Mesendoderm (in vitro differentiated cells): Measurements from ENCODE around the gene OR52M1. TPM values are rescaled to one million over a fixed set of nuclear protein-coding genes. Genes with fewer than 3 reads are reported as not detected.

ENCODE experiments used
- DNase-seq: peaks from one replicate; pipeline ENCODE4 v3.0.0; 2013
- H2AK5ac ChIP-seq: 2 replicates; pipeline ENCODE4 v1.6.1; 2013; ENCODE audit warnings: low read length, inconsistent platforms
- H2BK120ac ChIP-seq: 2 replicates; pipeline ENCODE4 v1.6.1; 2013; ENCODE audit warnings: low read depth, mild to moderate bottlenecking, low read length, moderate library complexity, mixed read lengths
- H2BK15ac ChIP-seq: replicated peaks from 2 replicates; pipeline ENCODE4 v1.6.1; 2013; ENCODE audit warnings: low read depth, mild to moderate bottlenecking, moderate library complexity
- H2BK5ac ChIP-seq: 2 replicates; pipeline ENCODE4 v1.6.1; 2013; ENCODE audit warnings: low read length, inconsistent platforms
- H3K18ac ChIP-seq: 2 replicates; pipeline ENCODE4 v1.6.1; 2013; ENCODE audit warnings: mild to moderate bottlenecking, low read length, mixed read lengths
- H3K23ac ChIP-seq: one replicate; pipeline ENCODE4 v1.6.1; 2013; ENCODE audit warnings: low read length
- H3K27ac ChIP-seq: 2 replicates; pipeline ENCODE4 v1.5.1; 2013; ENCODE audit warnings: low read depth, mild to moderate bottlenecking, inconsistent platforms, low read length, moderate library complexity
- H3K27me3 ChIP-seq: 2 replicates; pipeline ENCODE4 v1.6.1; 2013; ENCODE audit warnings: low read length, control low read depth, mild to moderate bottlenecking, inconsistent platforms; ENCODE audit not compliant: insufficient read depth, poor library complexity
- H3K36me3 ChIP-seq: 2 replicates; pipeline ENCODE4 v1.6.1; 2013; ENCODE audit warnings: low read length, inconsistent platforms; ENCODE audit not compliant: control insufficient read depth, insufficient read depth
- H3K4ac ChIP-seq: one replicate; pipeline ENCODE4 v1.6.1; 2013; ENCODE audit warnings: low read depth, mild to moderate bottlenecking, low read length, moderate library complexity
- H3K4me1 ChIP-seq: 2 replicates; pipeline ENCODE4 v1.6.1; 2013; ENCODE audit warnings: low read depth, low read length, inconsistent platforms; ENCODE audit not compliant: control insufficient read depth
- H3K4me2 ChIP-seq: 2 replicates; pipeline ENCODE4 v1.6.1; 2013; ENCODE audit warnings: low read length
- H3K4me3 ChIP-seq: 2 replicates; pipeline ENCODE4 v1.5.1; 2013; ENCODE audit warnings: mild to moderate bottlenecking, low read length
- H3K56ac ChIP-seq: one replicate; pipeline ENCODE4 v1.6.1; 2013; ENCODE audit warnings: low read length
- H3K79me1 ChIP-seq: 2 replicates; pipeline ENCODE4 v1.6.1; 2013; ENCODE audit warnings: low read length, inconsistent platforms
- H3K79me2 ChIP-seq: 2 replicates; pipeline ENCODE4 v1.6.1; 2013; ENCODE audit warnings: mild to moderate bottlenecking, low read length; ENCODE audit not compliant: control insufficient read depth, insufficient read depth
- H3K9ac ChIP-seq: 2 replicates; pipeline ENCODE4 v1.6.1; 2013; ENCODE audit warnings: low read length, inconsistent platforms
- H4K5ac ChIP-seq: one replicate; pipeline ENCODE4 v1.6.1; 2013; ENCODE audit warnings: low read length
- H4K8ac ChIP-seq: one replicate; pipeline ENCODE4 v1.6.1; 2013; ENCODE audit warnings: low read depth, mild to moderate bottlenecking, control low read depth, low read length, moderate library complexity
- WGBS: extraction: QIAGEN DNeasy Blood & Tissue Kit; methylation state at CpG from one replicate; pipeline ENCODE4 v1.1.7; 2013; ENCODE audit warnings: low lambda C conversion rate, missing lambda C conversion rate; ENCODE audit not compliant: insufficient coverage; ENCODE audit errors: extremely low coverage; 5-methylcytosine and 5-hydroxymethylcytosine counted together
- polyA plus RNA-seq, 2 experiments: library from polyadenylated mRNA; stranded (reverse); fragments of 200-250 nt; gene quantifications; one replicate each; pipeline ENCODE4 v1.2.3, GENCODE V29; 2013

The OR52M1 gene
- polyA plus RNA-seq (2013, experiment 1 of 2) = not detected
- polyA plus RNA-seq (2013, experiment 2 of 2) = not detected

- Histone ChIP-seq H2BK15ac (no peak within 1 kb of the TSS), H3K9ac (no peak within 1 kb of the TSS), H3K79me1 (no peaks in the 10 kb centered on the region), H3K23ac (no peak within 1 kb of the TSS), H3K4me1 (no peaks in the 10 kb centered on the region), H3K56ac (no peak within 1 kb of the TSS), H3K4me3 (no peak within 1 kb of the TSS), H3K27me3 (no peaks in the 10 kb centered on the region), H4K5ac (no peak within 1 kb of the TSS), H3K27ac (no peak within 1 kb of the TSS), H3K18ac (no peak within 1 kb of the TSS), H3K79me2 (no peaks in the 10 kb centered on the region), H2AK5ac (no peak within 1 kb of the TSS), H2BK120ac (no peak within 1 kb of the TSS), H4K8ac (no peak within 1 kb of the TSS), H2BK5ac (no peak within 1 kb of the TSS), H3K36me3 (no peaks in the 10 kb centered on the region), H3K4me2 (no peak within 1 kb of the TSS), H3K4ac (no peak within 1 kb of the TSS)
- WGBS = no CpG with 5 or more reads among the region's 5 CpGs
- DNase-seq = no peak
Measured at GRCh38 chr11:4544891-4545290, at the start of gene OR52M1. Gene OR52M1, plus strand, starts transcription at chr11:4545191. Its CDS starts 0 bp downstream, at chr11:4545191.

DNA sequence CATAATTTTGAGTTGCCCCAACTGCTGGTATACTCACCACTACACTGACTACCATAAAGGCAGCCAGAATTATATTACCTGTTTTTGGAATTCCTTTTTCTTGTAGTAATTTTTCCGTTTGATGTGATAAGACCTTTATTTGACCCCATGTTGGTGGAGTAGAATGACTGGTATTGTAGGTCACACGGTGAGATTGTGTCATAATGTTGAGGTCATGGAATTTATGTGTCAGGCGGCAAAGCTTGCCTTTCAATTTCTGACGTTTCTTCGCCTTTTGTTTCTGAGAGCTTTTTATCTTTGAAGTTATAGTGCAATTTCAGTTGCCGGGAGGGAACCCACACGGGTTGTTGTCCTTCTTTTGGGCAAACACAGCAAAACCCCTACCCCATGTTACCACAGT lies 49.5 kb upstream of the OR52M1 start:
- H3K36me3 ChIP-seq = no peaks in the 10 kb centered on the region
- no peak overlapping the region for H3K4ac ChIP-seq
- no peak overlapping the region for H3K56ac ChIP-seq
- no peaks in the 10 kb centered on the region for H3K79me2 ChIP-seq
- no peak overlapping the region for H3K9ac ChIP-seq
- no peak overlapping the region for H2BK120ac ChIP-seq
- H3K23ac ChIP-seq = no peak overlapping the region
- H4K5ac ChIP-seq = no peak overlapping the region
- H4K8ac ChIP-seq = no peak overlapping the region
- H2BK15ac ChIP-seq = no peak overlapping the region
- H3K4me3 ChIP-seq = no peak overlapping the region
- no peaks in the 10 kb centered on the region for H3K27me3 ChIP-seq
- H3K27ac ChIP-seq = no peak overlapping the region
- no peak for DNase-seq
- no peak overlapping the region for H2BK5ac ChIP-seq
- H3K4me2 ChIP-seq = no peak overlapping the region
- H3K18ac ChIP-seq = no peak overlapping the region
- no peaks in the 10 kb centered on the region for H3K79me1 ChIP-seq
- no CpG with 5 or more reads among the region's 7 CpGs for WGBS
- H2AK5ac ChIP-seq = no peak overlapping the region
- no peaks in the 10 kb centered on the region for H3K4me1 ChIP-seq

- no peak overlapping the region for H2BK5ac ChIP-seq
- H3K56ac ChIP-seq = no peak overlapping the region
- H3K4me1 ChIP-seq = no peaks in the 10 kb centered on the region
- no peaks in the 10 kb centered on the region for H3K79me2 ChIP-seq
- no peak overlapping the region for H4K8ac ChIP-seq
- no peak overlapping the region for H4K5ac ChIP-seq
- H3K4me3 ChIP-seq = no peak overlapping the region
- H3K4ac ChIP-seq = no peak overlapping the region
- H3K27me3 ChIP-seq = no peaks in the 10 kb centered on the region
- no peak for DNase-seq
- H3K9ac ChIP-seq = no peak overlapping the region
- no peak overlapping the region for H2AK5ac ChIP-seq
- no CpG with 5 or more reads among the region's 6 CpGs for WGBS
- H3K36me3 ChIP-seq = no peaks in the 10 kb centered on the region
- no peak overlapping the region for H2BK15ac ChIP-seq
- no peak overlapping the region for H3K27ac ChIP-seq
- H3K23ac ChIP-seq = no peak overlapping the region
- no peak overlapping the region for H3K4me2 ChIP-seq
- no peak overlapping the region for H3K18ac ChIP-seq
- no peak overlapping the region for H2BK120ac ChIP-seq
- H3K79me1 ChIP-seq = no peaks in the 10 kb centered on the region
Measured at GRCh38 chr11:4495986-4496385, 49.0 kb upstream of the OR52M1 start.

GRCh38 chr11:4496557-4497248 lies 48.3 kb upstream of the OR52M1 start:
- Histone ChIP-seq H3K9ac (no peak overlapping the region), H4K5ac (no peak overlapping the region), H3K56ac (no peak overlapping the region), H3K23ac (no peak overlapping the region), H3K36me3 (no peaks in the 10 kb centered on the region), H2BK120ac (no peak overlapping the region), H3K27ac (no peak overlapping the region), H3K79me1 (no peaks in the 10 kb centered on the region), H3K18ac (no peak overlapping the region), H3K4me1 (no peaks in the 10 kb centered on the region), H4K8ac (no peak overlapping the region), H3K4me2 (no peak overlapping the region), H3K4ac (no peak overlapping the region), H3K79me2 (no peaks in the 10 kb centered on the region), H2BK15ac (no peak overlapping the region), H3K4me3 (no peak overlapping the region), H2BK5ac (no peak overlapping the region), H2AK5ac (no peak overlapping the region), H3K27me3 (no peaks in the 10 kb centered on the region)
- WGBS = no CpG with 5 or more reads among the region's 15 CpGs
- no peak for DNase-seq

DNA sequence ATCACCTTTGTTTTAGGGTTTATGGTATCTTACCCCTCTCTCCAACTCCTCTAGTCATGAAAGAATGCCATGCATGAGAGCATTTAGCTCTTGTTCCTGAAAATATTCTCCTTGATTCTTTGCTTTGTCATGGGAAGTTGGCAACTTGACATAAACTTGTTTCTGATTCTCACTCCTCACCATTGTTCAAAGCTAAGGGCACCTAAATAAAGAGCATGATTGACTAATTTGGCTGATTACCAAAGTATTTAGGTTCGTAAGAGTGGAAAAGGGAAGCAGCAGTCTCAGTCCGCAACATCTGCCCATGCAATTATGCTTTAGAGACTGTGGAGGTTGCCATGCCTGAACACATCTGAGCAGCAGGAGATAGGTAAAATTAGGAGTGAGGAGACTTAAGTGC lies 36.1 kb upstream of the OR52M1 start:
- no peak overlapping the region for H4K5ac ChIP-seq
- H2AK5ac ChIP-seq = no peak overlapping the region
- no peak overlapping the region for H3K4me2 ChIP-seq
- H3K56ac ChIP-seq = no peak overlapping the region
- no peak overlapping the region for H3K4ac ChIP-seq
- H3K79me1 ChIP-seq = no peaks in the 10 kb centered on the region
- H3K4me1 ChIP-seq = no peaks in the 10 kb centered on the region
- no CpG with 5 or more reads among the region's 2 CpGs for WGBS
- H3K79me2 ChIP-seq = no peaks in the 10 kb centered on the region
- no peak for DNase-seq
- H2BK5ac ChIP-seq = no peak overlapping the region
- no peak overlapping the region for H3K9ac ChIP-seq
- no peak overlapping the region for H3K18ac ChIP-seq
- no peak overlapping the region for H2BK120ac ChIP-seq
- H3K23ac ChIP-seq = no peak overlapping the region
- H2BK15ac ChIP-seq = no peak overlapping the region
- H3K4me3 ChIP-seq = no peak overlapping the region
- no peak overlapping the region for H3K27ac ChIP-seq
- no peak overlapping the region for H4K8ac ChIP-seq
- H3K36me3 ChIP-seq = no peaks in the 10 kb centered on the region
- H3K27me3 ChIP-seq = no peaks in the 10 kb centered on the region
